ENCODE data around the gene MFNG. TPM values are rescaled to one million over a fixed set of nuclear protein-coding genes. Genes with fewer than 3 reads are reported as not detected.

MFNG gene
- total RNA-seq, 2 donors from 2014 or later: 4.4 to 7.3 TPM

DNA sequence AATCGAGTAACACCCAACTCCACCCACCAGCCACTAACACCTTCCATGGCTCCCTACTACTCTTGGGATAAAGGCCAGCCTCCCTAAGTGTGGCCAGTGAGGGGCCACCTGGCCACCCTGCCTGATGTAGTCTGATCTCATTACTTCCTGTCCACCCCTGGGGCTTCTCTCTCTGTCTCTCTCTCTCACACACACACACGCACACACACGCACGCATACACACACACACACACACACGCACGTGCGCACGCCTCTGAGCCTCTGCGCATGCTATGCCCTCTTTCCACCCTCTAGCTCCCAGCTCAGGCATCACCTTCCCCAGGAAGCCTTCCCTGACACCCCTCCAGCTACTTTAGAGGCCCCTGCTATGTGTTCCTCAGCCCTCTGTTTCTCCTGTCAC lies 3.9 kb downstream of the MFNG start:
- Histone ChIP-seq H3K9me3 (no peaks in the 10 kb centered on the region), H3K4me1 (replicated peaks) (peaks cover 3% of the 10 kb centered on the region), H3K36me3 (no peaks in the 10 kb centered on the region), H3K4me3 (no peak overlapping the region), H3K27me3 (replicated peaks; ENCODE audit: insufficient read depth) (no peaks in the 10 kb centered on the region), H3K27ac (no peak overlapping the region)
- 83% methylated on average over 9 of the region's 9 CpGs for WGBS
- intact Hi-C loops (cut with DNase I): no loop called here
- DNase-seq (ENCODE audit: low spot score): no peak
- TF ChIP-seq, protein P1, sequence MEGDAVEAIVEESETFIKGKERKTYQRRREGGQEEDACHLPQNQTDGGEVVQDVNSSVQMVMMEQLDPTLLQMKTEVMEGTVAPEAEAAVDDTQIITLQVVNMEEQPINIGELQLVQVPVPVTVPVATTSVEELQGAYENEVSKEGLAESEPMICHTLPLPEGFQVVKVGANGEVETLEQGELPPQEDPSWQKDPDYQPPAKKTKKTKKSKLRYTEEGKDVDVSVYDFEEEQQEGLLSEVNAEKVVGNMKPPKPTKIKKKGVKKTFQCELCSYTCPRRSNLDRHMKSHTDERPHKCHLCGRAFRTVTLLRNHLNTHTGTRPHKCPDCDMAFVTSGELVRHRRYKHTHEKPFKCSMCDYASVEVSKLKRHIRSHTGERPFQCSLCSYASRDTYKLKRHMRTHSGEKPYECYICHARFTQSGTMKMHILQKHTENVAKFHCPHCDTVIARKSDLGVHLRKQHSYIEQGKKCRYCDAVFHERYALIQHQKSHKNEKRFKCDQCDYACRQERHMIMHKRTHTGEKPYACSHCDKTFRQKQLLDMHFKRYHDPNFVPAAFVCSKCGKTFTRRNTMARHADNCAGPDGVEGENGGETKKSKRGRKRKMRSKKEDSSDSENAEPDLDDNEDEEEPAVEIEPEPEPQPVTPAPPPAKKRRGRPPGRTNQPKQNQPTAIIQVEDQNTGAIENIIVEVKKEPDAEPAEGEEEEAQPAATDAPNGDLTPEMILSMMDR (IDR thresholded peaks at IDR 0.05): no peak
- TF ChIP-seq POLR2AphosphoS5 (IDR thresholded peaks at IDR 0.05) (no peak), POLR2A (IDR thresholded peaks at IDR 0.05) (no peak)

DNA sequence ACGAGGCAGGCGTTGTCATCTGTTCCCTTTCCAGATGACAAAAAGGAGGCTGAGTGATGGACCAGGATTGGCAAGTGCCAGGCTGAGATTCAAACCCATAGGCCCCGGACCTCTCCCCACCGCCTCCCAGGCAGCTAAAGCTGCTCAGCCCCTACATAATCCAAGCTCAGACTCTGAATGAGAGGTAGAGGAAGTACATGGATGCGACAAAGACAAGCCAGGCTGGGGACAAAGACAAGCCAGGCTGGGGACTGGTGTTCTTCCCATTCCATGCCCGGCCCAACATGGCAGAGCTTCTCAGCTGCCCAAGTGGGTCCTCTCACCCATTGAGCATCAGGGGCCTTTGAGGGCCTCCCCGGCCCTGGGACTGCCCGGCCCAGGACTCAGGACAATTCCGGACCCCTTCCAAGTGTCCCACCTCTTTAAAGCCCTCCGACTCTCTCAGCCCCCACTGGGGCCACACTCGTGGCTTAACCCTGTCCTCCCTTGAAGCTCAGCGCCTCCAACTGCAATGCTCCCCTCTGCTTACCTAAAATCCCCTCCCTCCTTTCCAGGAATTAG lies 4.8 kb downstream of the MFNG start:
- WGBS: 82% methylated on average over 12 of the region's 12 CpGs
- Histone ChIP-seq H3K4me1 (replicated peaks) (peaks cover 3% of the 10 kb centered on the region), H3K36me3 (no peaks in the 10 kb centered on the region), H3K9me3 (no peaks in the 10 kb centered on the region), H3K27me3 (replicated peaks; ENCODE audit: insufficient read depth) (no peaks in the 10 kb centered on the region), H3K4me3 (no peak overlapping the region), H3K27ac (no peak overlapping the region)
- no peak for DNase-seq (ENCODE audit: low spot score)
- intact Hi-C loops (cut with DNase I): no loop called here
- TF ChIP-seq POLR2AphosphoS5 (IDR thresholded peaks at IDR 0.05) (no peak), POLR2A (IDR thresholded peaks at IDR 0.05) (no peak)
- TF ChIP-seq, protein P1 (IDR thresholded peaks at IDR 0.05): no peak

DNA sequence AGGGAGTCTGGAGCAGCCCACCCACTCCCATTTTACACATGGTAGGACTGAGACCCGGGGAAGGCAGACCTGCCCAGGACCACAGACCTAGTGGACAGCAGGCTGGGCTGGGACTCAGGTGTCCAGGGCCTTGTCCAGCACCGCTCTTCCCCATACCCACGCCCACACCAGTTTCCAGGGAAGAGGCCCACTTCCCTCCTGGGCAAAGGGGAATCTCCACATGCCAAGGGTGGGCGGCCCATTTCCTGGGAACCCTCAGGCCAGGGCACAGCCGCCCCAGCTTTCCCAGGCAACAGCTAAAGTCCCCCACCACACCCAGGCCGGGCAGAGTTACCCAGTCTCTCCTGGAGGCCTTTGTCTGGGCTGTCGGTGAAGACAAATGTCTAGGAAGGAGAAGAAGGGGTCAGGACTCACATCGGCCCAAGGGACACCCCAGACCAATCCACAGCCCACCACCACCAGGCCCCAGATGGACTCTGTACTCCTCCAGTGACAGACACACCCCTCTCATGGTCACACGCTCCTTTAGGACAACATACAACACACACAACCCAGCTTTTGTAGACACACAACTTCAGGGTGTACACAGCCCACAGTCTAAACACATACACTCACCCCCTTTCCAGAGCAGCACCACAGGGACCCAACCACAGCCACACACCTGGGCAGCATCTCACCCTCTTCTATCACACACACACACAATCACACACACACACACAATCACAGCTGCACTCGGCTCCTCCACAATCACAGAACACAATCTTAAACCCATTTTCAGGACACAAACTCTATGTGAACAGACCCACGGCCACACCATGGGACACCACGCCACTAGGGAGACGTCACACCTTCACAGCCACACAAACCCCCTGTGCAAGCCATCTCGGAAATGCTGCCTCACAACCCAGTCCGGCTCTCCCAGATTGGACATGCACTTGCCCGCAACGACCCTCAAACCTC lies 5.5 kb downstream of the MFNG start:
- no peaks in the 10 kb centered on the region for H3K9me3 ChIP-seq
- no peaks in the 10 kb centered on the region for H3K27me3 ChIP-seq (replicated peaks; ENCODE audit: insufficient read depth)
- WGBS: 80% methylated on average over 17 of the region's 17 CpGs
- TF ChIP-seq, protein P1 (IDR thresholded peaks at IDR 0.05): no peak
- TF ChIP-seq POLR2A (IDR thresholded peaks at IDR 0.05): no peak
- TF ChIP-seq POLR2AphosphoS5 (IDR thresholded peaks at IDR 0.05): no peak
- H3K4me3 ChIP-seq: no peak overlapping the region
- no peaks in the 10 kb centered on the region for H3K36me3 ChIP-seq
- DNase-seq (ENCODE audit: low spot score): no peak
- no peak overlapping the region for H3K27ac ChIP-seq
- intact Hi-C loops (cut with DNase I): no loop called here
- no peaks in the 10 kb centered on the region for H3K4me1 ChIP-seq (replicated peaks)

DNA sequence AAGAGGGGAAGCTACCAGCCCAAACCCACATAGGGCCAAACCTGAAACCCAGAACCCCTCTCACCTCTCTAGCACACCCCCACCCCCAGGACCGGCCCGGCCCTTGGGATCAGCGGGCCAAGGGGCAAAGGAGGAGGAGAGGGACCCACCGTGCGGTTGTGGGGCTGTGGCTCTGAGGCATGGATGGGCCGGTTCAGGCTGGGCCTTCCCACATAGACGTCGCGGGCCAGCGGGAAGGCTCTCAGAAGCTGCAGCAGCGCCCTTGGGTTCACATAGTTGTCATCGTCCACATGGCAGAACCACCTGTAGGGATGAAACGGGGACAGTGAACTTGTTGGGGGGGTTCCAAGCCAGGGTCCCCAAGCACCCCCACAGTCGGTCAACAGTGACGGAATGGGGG lies 7.0 kb downstream of the MFNG start:
- Histone ChIP-seq H3K36me3 (no peaks in the 10 kb centered on the region), H3K27ac (no peak overlapping the region), H3K4me1 (replicated peaks) (no peaks in the 10 kb centered on the region), H3K27me3 (replicated peaks; ENCODE audit: insufficient read depth) (no peaks in the 10 kb centered on the region), H3K4me3 (no peak overlapping the region), H3K9me3 (no peaks in the 10 kb centered on the region)
- intact Hi-C loops (cut with DNase I): no loop called here
- no peak for TF ChIP-seq POLR2AphosphoS5 (IDR thresholded peaks at IDR 0.05)
- TF ChIP-seq, protein P1 (IDR thresholded peaks at IDR 0.05): no peak
- no peak for TF ChIP-seq POLR2A (IDR thresholded peaks at IDR 0.05)
- WGBS: 79% methylated on average over 15 of the region's 15 CpGs
- DNase-seq (ENCODE audit: low spot score): no peak

Measured in prostate gland (tissue), 2 donors.